Bronchus fibroblast of lung (primary cell): ENCODE data around the gene WRNIP1. TPM values are rescaled to one million over a fixed set of nuclear protein-coding genes. Genes with fewer than 3 reads are reported as not detected.

Experiments
- total RNA-seq: library from RNA; depleted of rRNA; stranded (reverse); fragments of >200 nt; gene quantifications from 2 replicates; pipeline ENCODE4 v1.2.3, GENCODE V29; 2015

Gene WRNIP1
- total RNA-seq = 39.8 and 44.0 TPM in 2 replicates

GRCh38 chr6:2765166-2765895 is at the start of gene WRNIP1:
Gene WRNIP1, plus strand, starts transcription at chr6:2765393. Its CDS starts 230 bp downstream, at chr6:2765623.

GRCh38 chr6:2750832-2751231 is 14.4 kb upstream of the WRNIP1 start, which contains the start of gene MYLK4:
Gene MYLK4, minus strand, starts transcription at chr6:2750922. Its CDS starts 1,628 bp downstream, at chr6:2749294.

Other genes with a start within 250 kb of the WRNIP1 start
- gene MYLK4, start 14.5 kb upstream of the WRNIP1 start, total RNA-seq = under 0.01 and 0.15 TPM in 2 replicates
- 15.3 and 15.8 TPM in 2 replicates for gene SERPINB1, start 76.5 kb downstream of the WRNIP1 start, total RNA-seq
- gene SERPINB9, start 137.9 kb downstream of the WRNIP1 start, total RNA-seq = 7.2 and 7.3 TPM in 2 replicates
- gene SERPINB6, start 206.2 kb downstream of the WRNIP1 start, total RNA-seq = 136 and 168 TPM in 2 replicates
- 41.7 and 44.3 TPM in 2 replicates for gene NQO2, start 234.5 kb downstream of the WRNIP1 start, total RNA-seq